GM21825 (cell line): ENCODE results near the gene SETD3.
"Not testable (repeated sequence)": the region's sequence is repeated elsewhere in the genome, so short reads cannot be mapped to it uniquely, and the experiment has no call there.

Experiments used
- ATAC-seq: cut with Tn5 transposase; IDR thresholded peaks from one replicate; pipeline ENCODE4 v1.9.1; 2021; ENCODE audit warnings: mild to moderate bottlenecking, moderate library complexity; ENCODE audit not compliant: unreplicated experiment

Gene SETD3

DNA sequence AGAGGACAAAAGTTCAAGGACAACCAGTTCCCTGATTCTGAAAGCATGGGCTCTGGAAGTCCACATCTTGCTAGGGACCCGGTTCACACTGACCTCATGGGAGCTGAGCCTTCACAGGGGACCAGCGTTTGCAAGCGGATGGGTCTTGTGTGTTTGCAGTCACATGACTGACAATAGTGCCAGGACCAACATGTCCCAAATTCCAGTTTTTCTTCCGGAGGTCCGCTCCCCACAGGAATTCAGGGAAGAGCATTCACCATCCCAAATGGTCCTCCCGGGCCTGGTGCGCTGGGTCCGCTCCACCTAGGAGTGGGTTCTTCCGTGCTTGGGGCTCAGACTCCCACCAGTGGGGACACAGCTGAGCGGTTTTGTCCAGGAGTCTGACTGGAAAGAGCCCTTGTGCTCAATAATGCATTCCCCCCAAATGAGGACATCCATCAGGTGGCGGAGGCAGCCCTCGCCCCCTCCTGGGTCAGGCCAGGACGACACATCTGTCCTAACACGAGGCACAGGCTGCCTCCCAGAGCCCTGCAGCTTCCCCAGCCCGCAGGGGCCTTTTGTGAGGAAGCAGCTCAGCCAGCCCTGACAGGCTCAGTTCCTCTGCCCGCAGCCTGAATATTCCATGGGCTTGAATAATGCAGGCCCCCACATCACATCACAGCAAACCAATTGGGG is 116.9 kb downstream of the SETD3 start:
- no peak for ATAC-seq

DNA sequence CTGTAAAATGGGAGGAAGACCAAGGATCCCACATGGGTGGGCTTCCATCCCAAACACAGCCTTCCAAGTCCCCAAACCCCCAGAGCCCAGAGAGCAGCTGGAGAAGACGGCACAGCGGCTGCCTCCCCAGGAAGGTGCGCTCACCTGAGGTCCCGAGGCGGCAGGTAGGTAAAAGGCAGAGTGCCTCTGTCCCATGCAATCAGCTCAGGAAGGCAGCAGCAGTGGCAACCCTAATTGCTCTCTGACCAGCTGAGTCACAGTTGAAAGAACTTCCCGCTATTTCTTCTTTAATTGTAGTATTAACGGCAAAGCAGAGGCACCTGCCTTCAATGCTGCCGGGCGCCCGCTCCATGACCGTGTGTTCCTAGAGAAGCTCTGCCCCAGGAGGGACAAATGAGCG is 117.6 kb downstream of the SETD3 start:
- no peak for ATAC-seq

DNA sequence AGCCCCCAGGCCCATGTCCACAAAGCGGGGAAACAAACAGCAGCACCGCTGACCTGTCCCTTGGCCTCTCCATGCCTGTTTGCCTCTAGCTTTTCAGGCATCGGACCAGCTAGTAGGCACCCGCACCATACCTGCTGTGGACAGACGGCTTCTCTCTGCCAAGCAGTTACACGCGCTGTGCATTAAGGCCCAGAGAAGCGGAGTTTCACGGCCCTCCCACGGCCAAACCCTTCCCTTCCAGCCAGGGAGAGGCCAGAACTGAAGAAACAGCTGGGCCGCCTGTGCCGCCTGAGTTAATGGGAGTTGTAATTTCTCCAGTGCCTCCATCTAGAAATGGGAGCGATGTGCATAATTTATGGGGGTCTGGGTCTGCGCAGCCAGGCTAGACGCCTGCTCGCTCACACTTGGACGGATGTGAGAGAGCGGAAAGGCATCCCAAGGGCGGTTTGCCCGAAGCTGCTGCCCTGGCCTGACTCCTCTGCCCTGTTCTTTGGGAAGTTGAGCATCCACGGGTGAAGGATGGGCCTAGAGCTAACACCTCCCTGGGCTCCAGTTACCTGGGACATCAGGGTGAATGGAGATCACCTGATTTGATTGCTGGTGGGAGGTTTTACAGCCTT is 119.0 kb downstream of the SETD3 start:
- no peak for ATAC-seq

DNA sequence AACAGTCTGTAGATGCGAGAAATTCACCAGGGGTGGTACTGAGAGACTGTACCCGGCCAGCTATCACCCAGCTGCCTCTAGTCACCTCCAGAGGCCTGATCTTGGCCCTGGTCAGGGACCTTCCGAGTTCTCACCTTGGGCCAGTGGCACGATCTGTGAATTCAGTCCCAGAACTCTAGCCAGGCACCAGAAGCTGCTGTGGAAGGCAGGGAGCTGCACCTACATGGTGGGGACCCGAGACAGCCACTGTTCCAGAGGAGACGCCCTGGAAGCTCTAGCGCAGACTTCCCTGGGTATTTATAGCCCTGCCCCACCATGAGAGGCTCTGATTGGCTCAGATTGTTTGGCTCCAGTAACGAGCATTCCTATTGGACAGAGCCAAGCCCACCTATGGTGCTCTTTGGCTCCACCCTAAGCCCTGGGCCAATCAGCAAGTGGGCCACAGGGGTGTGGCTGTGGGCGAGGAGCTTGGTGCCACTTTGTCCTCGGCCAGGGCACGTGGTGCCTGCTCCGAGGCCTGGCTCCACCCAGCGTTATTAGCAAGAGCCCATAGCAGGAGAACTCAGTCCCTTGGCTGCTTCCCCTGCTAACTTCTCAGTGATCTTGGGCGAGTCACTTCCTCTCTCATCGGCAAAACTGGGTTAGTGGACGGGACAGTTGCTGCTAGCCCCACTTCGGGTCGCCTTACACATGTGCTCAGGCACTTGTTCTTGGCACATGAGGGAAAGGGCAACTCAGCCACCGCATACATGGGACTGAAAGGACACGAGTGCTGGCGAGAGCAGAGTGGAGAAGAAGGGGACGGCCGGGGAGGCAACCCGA is 119.7 kb downstream of the SETD3 start:
- ATAC-seq, result no peak

- no peak for ATAC-seq
Observed at GRCh38 chr14:99359906-99360305, 120.8 kb downstream of the SETD3 start.

DNA sequence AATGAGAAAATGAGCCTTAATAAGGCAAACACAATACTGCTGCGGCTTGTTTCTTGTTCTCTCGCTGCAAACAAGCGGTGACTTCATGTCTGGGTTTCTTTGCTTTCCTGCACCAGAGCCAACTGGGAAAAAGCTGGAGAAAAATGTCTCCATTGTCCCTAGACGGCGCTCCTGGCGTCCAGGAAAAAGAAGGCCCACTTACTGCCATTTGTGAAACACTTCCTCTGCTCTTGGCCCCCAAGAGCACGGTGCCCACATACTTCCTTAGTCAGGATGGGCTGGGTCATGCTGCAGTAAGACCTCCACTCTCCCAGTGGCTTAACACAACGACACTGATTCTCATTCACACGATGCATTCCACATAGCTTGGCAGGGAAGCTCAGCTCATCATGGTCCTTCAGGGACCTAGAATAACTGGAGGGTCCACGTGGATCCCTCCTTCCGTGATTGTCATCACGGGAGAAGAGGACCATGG is 122.7 kb downstream of the SETD3 start:
- ATAC-seq, result no peak

GRCh38 chr14:99357151-99357915 is 123.3 kb downstream of the SETD3 start:
- no peak for ATAC-seq

- ATAC-seq, result no peak
Observed at GRCh38 chr14:99356031-99356608, 124.5 kb downstream of the SETD3 start.

GRCh38 chr14:99354166-99354875 is 126.3 kb downstream of the SETD3 start:
- no peak for ATAC-seq

DNA sequence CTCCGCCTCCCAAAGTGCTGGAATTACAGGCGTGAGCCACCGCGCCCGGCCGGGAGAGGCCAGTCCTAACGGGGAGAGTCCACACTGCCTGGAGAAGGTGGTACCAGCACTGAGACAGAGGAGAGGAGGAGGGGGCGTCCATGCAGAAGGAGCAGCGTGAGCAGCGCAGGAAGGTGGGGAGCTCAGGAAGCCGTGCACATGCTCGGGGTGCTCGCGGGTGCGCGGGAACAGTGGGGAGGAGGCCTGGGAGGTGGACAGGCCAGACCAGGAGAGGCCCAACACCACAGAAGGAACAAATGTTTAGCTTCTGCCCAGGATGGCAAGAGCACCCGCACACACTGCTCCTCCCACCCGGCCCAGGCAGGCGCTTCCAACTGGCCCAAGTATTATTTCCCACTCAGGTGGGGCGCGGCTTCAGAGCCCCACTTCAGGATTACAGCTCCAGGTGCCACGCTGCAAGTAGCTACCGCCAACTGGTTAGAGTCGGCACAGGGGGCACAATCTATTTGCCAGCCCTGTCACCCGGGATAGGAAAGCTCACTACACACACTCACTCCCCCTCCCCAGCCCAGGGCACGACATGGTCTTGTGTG is 127.9 kb downstream of the SETD3 start:
- no peak for ATAC-seq

GRCh38 chr14:99351166-99352007 is 129.3 kb downstream of the SETD3 start:
- no peak for ATAC-seq

GRCh38 chr14:99350751-99351150 is 129.9 kb downstream of the SETD3 start:
- ATAC-seq, result no peak

- ATAC-seq, result no peak
Observed at GRCh38 chr14:99349721-99350495, 130.8 kb downstream of the SETD3 start.

DNA sequence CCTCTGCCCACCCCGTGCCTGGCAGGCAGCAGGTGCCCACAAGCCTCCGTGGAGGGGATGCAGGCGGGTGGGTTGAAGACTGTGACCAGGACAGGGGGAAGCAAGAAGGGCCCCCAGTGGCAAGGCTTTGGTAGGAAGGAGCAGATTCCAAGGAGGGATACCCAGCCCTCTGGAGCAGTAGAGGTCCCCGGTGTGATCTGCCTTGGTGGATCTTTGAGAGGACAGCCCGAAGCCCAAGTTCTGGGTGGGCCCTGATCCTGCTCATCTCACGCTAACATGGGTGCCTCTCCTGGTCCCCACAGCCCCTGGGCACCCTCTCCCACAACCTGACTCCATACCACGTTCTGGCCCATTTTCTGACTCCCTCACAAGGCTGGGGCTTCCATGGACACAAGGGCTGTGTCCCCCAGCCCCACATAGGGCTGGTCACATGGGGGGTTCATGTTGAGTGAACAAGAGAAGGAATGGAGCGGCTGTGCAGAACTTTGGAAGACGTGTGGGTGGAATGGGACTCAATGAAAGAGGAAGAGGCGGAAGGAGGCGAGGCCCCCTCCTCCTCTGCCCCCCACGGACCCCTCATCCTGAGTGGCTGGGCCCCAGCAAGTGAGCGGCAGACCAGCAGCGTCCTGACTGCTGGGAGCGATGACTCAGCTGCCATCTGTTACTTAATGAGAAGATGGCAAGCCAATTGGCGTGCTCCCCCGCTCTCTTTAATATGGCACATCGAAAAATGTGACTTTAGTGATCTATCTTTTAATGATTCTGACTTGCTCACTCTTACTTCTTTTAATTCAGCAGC is 131.6 kb downstream of the SETD3 start:
- no peak for ATAC-seq

GRCh38 chr14:99348231-99348630 is 132.4 kb downstream of the SETD3 start:
- not testable (repeated sequence) for ATAC-seq
